HG03521 (cell line): ENCODE measurements around the gene POC5.
A peak's percentile ranks its signal among the peaks of the same experiment; 100 is the strongest.
"Not testable (repeated sequence)": the region's sequence is repeated elsewhere in the genome, so short reads cannot be mapped to it uniquely, and the experiment has no call there.

Experiments
- ATAC-seq: cut with Tn5 transposase; IDR thresholded peaks from one replicate; pipeline ENCODE4 v1.9.1; 2021; ENCODE audit warnings: mild to moderate bottlenecking, moderate library complexity; ENCODE audit not compliant: unreplicated experiment

POC5 gene

GRCh38 chr5:75707911-75708509, 9.2 kb downstream of the POC5 start:
- no peak for ATAC-seq

- ATAC-seq, result no peak
These were observed 10.5 kb downstream of the POC5 start for GRCh38 chr5:75706775-75707174.

DNA sequence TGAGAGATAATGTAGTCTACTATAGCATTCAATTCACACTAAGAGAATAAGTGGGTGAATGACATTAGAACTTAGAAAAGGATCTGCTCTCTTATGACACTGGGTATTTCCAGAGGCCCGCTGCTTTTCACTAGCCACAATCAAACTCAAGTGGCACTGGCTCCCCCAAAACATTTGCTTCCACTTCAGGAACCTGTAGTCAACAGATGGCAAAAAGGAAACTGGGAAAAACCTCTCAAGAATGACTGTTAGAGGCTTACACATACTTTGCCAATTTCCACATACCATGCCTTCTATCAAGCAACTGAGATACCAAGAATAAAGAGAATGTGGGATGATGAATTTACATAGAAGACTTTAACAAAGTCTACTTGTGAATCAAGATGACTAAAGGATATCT, 11.2 kb downstream of the POC5 start:
- no peak for ATAC-seq

DNA sequence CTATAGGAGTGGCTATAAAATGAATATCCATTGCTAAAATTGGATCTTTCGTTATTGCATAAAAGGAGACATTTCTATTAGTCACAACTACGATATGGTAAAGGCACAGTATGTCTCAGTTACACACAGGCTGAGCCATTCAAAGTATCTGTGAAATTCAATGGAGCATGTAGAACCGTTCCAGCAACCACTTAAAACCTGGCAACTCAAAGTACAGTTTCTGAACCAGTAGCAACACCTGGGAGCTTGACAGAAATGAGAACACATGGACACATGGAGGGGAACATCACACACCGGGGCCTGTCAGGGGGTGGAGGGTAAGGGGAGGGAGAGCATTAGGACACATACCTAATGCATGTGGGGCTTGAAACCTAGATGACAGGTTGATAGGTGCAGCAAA, 15.4 kb downstream of the POC5 start:
- ATAC-seq, result no peak

DNA sequence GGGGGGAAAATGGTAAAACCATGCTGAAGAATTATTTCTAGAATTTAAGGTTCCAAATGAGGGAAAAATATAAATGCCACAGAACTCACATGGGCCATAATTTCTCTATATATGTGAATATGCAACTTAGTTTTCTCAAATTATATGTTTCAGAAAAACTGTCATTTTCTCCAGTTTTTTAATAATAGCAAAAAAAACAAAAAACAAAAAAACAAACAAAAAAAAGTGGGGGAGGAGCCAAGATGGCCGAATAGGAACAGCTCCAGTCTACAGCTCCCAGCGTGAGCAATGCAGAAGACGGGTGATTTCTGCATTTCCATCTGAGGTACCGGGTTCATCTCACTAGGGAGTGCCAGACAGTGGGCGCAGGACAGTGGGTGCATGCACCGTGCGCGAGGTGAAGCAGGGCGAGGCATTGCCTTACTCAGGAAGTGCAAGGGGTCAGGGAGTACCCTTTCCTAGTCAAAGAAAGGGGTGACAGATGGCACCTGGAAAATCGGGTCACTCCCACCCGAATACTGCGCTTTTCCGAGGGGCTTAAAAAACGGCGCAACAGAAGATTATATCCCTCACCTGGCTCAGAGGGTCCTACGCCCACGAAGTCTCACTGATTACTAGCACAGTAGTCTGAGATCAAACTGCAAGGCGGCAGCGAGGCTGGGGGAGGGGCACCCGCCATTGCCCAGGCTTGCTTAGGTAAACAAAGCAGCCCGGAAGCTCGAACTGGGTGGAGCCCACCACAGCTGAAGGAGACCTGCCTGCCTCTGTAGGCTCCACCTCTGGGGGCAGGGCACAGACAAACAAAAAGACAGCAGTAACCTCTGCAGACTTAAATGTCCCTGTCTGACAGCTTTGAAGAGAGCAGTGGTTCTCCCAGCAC, 21.5 kb downstream of the POC5 start:
- not testable (repeated sequence) for ATAC-seq

GRCh38 chr5:75694781-75695180, 22.5 kb downstream of the POC5 start:
- no peak for ATAC-seq

GRCh38 chr5:75690669-75691068, 26.6 kb downstream of the POC5 start:
- no peak for ATAC-seq

DNA sequence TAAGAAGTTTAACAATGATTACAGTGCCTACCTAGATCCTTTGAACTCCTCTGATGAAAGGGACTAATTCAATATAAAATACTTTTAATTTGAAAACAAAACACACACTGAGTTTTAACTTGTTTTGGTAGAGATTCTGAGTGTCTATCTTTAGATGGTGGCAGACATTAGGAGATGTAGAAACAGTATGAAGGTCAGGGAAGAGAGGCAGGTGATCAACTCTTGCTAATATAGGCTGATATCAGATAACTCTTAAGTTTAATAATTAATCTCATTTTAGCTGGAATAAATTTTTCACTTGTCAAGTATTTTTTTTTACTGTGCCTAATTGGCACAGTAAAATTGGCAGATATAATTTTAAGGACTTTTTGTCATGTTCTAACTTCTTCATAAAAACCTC, 30.8 kb downstream of the POC5 start:
- ATAC-seq, result no peak

GRCh38 chr5:75685141-75685540, 32.1 kb downstream of the POC5 start:
- no peak for ATAC-seq

GRCh38 chr5:75681125-75681830, 36.0 kb downstream of the POC5 start:
- no peak for ATAC-seq

DNA sequence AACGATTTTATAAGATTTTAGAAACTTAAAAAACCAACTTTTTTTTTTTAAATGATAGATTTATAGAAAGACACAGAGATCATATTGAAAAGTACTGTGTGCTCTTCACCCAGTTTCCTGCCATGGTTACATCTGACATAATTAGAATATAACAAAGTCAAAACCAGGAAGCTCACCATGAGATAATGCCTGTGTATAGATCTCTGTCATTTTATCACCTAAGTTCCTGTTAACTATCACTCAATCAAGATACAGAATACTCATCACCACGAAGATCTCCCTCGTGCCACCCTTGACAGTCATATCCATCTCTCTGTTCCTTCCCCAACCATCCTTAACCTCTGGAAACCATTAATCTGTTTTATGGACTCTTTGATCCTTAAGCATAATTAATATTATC, 39.1 kb downstream of the POC5 start:
- ATAC-seq, result no peak

DNA sequence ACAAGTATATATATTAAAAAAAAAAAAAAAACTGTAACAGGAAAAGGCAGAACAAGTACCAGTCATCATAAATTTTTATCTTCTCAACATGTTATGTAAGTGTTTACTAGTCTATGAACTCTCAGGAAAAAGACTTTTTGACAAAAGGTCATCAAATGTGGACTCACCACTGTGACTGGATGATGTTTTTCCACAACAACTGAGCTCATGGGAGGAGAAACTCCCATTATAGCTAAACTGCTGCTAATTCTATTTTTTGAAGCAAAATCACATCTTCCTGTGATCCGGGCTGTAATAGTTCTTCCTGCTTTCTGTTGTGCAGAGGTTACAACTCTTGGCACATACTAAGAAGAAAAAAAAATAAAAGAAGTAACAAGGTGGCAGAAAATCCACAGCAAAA, 39.6 kb downstream of the POC5 start:
- ATAC-seq, result no peak

DNA sequence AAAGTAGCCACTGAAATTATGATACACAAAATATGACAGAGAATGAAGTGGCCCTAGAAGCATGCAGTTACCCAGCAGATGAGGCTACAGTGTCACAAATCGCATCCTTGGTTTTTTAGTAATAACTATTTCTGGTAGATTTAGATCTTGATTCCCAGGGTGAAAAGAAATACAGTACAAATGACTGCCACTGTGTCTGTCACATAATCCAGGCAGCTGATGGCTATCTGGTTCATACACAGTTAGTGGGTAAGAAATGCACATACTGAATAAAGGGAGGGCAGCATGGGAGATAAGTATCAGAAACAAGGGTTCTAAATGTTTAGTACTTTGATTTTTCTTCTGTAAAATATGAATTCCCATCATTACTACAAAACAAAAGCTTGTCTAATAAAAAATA, 41.5 kb downstream of the POC5 start:
- no peak for ATAC-seq

GRCh38 chr5:75672616-75673015, 44.6 kb downstream of the POC5 start:
- ATAC-seq, result no peak

GRCh38 chr5:75671506-75671905, 45.7 kb downstream of the POC5 start:
- no peak for ATAC-seq

GRCh38 chr5:75670577-75670976, 46.7 kb downstream of the POC5 start:
- ATAC-seq, result no peak

- peak; percentile 89 for ATAC-seq
These were observed 48.1 kb downstream of the POC5 start for GRCh38 chr5:75668977-75669689.

GRCh38 chr5:75668445-75668844, 48.8 kb downstream of the POC5 start:
- no peak for ATAC-seq

DNA sequence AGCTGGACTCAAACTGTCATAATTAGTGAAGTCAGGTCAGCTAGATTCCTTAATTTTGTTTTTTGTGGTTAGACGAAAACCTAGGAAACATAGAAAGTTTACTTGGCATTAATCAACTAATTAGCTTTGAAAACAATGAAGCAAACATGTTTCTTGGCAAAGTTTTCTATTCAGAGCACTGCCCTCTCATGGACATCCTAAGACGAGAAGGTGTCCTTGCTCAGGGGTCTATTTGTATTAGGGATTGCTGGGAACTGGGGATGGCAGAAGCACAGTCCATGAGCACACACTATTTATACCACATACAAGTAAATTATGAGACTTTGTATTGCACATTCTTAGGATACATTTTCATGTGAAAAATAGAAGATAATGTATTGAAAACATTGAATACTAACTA, 49.7 kb downstream of the POC5 start:
- no peak for ATAC-seq

GRCh38 chr5:75666801-75667200, 50.4 kb downstream of the POC5 start:
- no peak for ATAC-seq

DNA sequence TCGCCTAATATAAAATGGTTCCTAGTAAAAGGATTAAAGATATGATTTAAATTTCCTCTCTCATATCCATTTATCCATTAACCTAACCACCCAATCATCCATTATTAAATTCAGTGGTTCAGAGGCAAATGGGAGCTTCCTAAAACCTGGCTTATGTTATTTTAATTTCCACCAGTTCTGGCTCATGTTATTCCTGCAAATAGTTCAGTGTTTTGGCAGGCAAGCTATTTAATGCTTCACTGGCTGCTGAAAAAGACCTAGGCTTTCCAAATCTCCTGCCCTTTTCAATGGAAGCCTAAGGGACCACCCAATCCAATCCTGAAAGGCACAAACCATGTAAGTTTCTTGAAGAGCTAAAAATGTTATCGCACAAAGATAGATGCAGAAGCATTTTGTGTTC, 52.3 kb downstream of the POC5 start:
- ATAC-seq, result no peak
